Vagina (tissue), 2 donors: Measurements from ENCODE around the gene DYNC1I1. TPM values are rescaled to one million over a fixed set of nuclear protein-coding genes. Genes with fewer than 3 reads are reported as not detected.

Source experiments
- DNase-seq, 2 donors: peaks; one replicate each; pipeline ENCODE4 v3.0.0-alpha.2; 2017; ENCODE audit errors: extremely low spot score in 2 of 2
- H3K27ac ChIP-seq: fragments of 200-600 bp; sonication (generic); one replicate; pipeline ENCODE4 v1.5.1; 2019
- H3K27me3 ChIP-seq: fragments of 200-600 bp; sonication (generic); one replicate; pipeline ENCODE4 v1.5.1; 2019
- H3K36me3 ChIP-seq, 2 donors: fragments of 200-600 bp; sonication (generic); one replicate each; pipeline ENCODE4 v1.5.1; 2017 to 2019
- H3K4me1 ChIP-seq: fragments of 200-600 bp; sonication (generic); one replicate; pipeline ENCODE4 v1.5.1; 2019
- H3K4me3 ChIP-seq, 2 donors: fragments of 200-600 bp; sonication (generic); 1 replicate in 1 of 2; 2 replicates in 1 of 2; pipeline ENCODE4 v1.5.1; 2016 to 2019
- H3K9me3 ChIP-seq: fragments of 200-600 bp; sonication (generic); one replicate; pipeline ENCODE4 v1.5.1; 2019
- CTCF ChIP-seq, 3 experiments: fragments of 450-650 bp in 2 of 3; fragments of 200-600 bp in 1 of 3; sonication (generic) in 1 of 3; IDR thresholded peaks; one replicate each; pipeline ENCODE4 v1.5.1; 2017 to 2019; ENCODE audit warnings: antibody characterized with exemption in 3 of 3, mild to moderate bottlenecking in 2 of 3, moderate library complexity in 2 of 3
- POLR2A ChIP-seq, 2 donors: fragments of 450-650 bp; IDR thresholded peaks; one replicate each; pipeline ENCODE4 v1.6.1; 2017; ENCODE audit warnings: antibody characterized with exemption in 2 of 2, mild to moderate bottlenecking in 2 of 2, moderate library complexity in 2 of 2
- POLR2AphosphoS5 ChIP-seq, 2 donors: sonication (generic); formaldehyde crosslinking; IDR thresholded peaks; one replicate each; pipeline ENCODE4 v1.9.0; 2017; ENCODE audit warnings: antibody characterized with exemption in 2 of 2, mild to moderate bottlenecking in 2 of 2, low read depth in 1 of 2; ENCODE audit not compliant: insufficient read depth in 1 of 2
- intact Hi-C: fragments of 100-400 bp; cut with DNase I; formaldehyde crosslinking; loops from one replicate; pipeline ENCODE4 v1.15.1; 2023
- total RNA-seq: library from RNA; depleted of rRNA; stranded (reverse); fragments of >200 nt; gene quantifications from one replicate; pipeline ENCODE4 v1.2.3, GENCODE V29; 2016

The DYNC1I1 gene
- total RNA-seq, 1 donor from 2014 or later: 12.0 TPM

DNA sequence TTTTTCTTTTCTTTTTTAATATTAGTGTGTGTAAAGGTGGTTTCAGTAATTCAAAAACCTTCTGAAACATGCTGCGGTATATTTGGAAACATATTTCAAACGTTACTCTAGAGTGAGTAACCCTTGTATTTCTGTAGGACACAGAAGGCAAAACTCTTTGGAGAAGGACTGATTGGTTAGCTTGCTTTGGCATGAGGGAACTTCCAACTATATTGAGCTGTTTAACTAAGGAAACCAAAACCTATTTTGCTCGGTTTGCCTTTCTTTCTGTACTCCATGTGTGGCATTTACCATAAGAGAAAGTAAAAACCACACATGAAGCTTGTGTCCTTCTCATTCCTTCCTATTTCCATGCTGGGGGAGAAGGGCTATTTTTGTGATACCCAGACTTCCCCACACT lies 149.8 kb downstream of the DYNC1I1 start:
- TF ChIP-seq POLR2A (IDR thresholded peaks at IDR 0.05) (no peak), CTCF (IDR thresholded peaks at IDR 0.05) (no peak), POLR2AphosphoS5 (IDR thresholded peaks at IDR 0.05; ENCODE audit: insufficient read depth in 1 of 2, low read depth in 1 of 2) (no peak)
- intact Hi-C loops: no loop called here

GRCh38 chr7:95925236-95925635 lies 152.9 kb downstream of the DYNC1I1 start:
- no peaks in the 10 kb centered on the region for H3K36me3 ChIP-seq
- DNase-seq: no peak
- TF ChIP-seq CTCF (IDR thresholded peaks at IDR 0.05) (no peak), POLR2AphosphoS5 (IDR thresholded peaks at IDR 0.05; ENCODE audit: insufficient read depth in 1 of 2, low read depth in 1 of 2) (no peak), POLR2A (IDR thresholded peaks at IDR 0.05) (no peak)

More for the DNA sequence above, 149.8 kb downstream of the DYNC1I1 start:
- no peaks in the 10 kb centered on the region for H3K27me3 ChIP-seq
- no peak overlapping the region for H3K4me3 ChIP-seq
- no peaks in the 10 kb centered on the region for H3K9me3 ChIP-seq
- no peaks in the 10 kb centered on the region for H3K36me3 ChIP-seq
- no peak for DNase-seq
- no peak overlapping the region for H3K27ac ChIP-seq
- no peaks in the 10 kb centered on the region for H3K4me1 ChIP-seq

DNA sequence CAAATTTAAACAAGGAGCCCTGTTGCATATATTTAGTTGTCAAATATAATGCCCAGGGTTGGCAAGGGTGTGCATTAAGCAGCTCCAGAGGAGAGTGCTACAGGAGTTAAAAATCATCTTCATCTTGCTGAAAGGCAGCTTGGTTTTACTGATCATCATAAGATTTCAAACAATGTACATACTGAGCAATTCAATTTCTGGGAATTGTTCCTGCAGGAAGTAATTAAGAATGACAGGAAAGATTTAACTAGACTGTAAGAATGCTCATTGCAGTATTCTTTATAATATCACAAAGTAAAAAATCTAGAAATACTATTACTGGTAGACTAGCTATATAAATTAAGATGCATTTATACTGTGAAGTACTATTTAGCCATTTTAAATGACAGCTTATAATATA lies 153.6 kb downstream of the DYNC1I1 start:
- H3K9me3 ChIP-seq: no peaks in the 10 kb centered on the region
- H3K36me3 ChIP-seq: no peaks in the 10 kb centered on the region
- H3K4me3 ChIP-seq: no peak overlapping the region
- H3K27me3 ChIP-seq: no peaks in the 10 kb centered on the region
- H3K4me1 ChIP-seq: no peaks in the 10 kb centered on the region
- H3K27ac ChIP-seq: no peak overlapping the region
- DNase-seq: no peak
- intact Hi-C loops: no loop called here
- no peak for TF ChIP-seq POLR2A (IDR thresholded peaks at IDR 0.05)
- no peak for TF ChIP-seq POLR2AphosphoS5 (IDR thresholded peaks at IDR 0.05; ENCODE audit: insufficient read depth in 1 of 2, low read depth in 1 of 2)
- TF ChIP-seq CTCF (IDR thresholded peaks at IDR 0.05): no peak

More at GRCh38 chr7:95925236-95925635, 152.9 kb downstream of the DYNC1I1 start:
- no peaks in the 10 kb centered on the region for H3K27me3 ChIP-seq
- intact Hi-C loops: no loop called here
- no peak overlapping the region for H3K27ac ChIP-seq
- no peak overlapping the region for H3K4me3 ChIP-seq
- no peaks in the 10 kb centered on the region for H3K9me3 ChIP-seq
- no peaks in the 10 kb centered on the region for H3K4me1 ChIP-seq

DNA sequence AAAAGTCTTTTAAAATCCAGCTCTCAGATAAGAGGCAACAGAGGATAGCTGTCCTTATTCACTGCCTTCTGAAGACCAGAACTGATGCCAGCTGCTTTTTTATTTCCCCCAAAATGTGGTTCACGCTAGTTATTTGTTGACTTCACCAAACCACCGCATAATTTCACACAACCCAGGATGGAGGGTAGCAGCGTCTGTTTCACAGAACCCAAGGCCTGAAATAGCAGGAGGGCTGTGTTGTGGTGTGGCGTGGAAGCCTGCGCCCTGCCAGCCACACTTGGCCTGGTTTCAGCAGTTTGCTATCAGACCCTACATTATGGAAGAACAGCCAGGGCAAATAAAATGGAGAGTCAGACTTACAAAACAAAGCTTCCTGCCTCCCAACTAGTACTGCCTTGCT lies 155.4 kb downstream of the DYNC1I1 start:
- H3K27ac ChIP-seq: no peak overlapping the region
- TF ChIP-seq POLR2AphosphoS5 (IDR thresholded peaks at IDR 0.05; ENCODE audit: insufficient read depth in 1 of 2, low read depth in 1 of 2) (no peak), CTCF (IDR thresholded peaks at IDR 0.05) (no peak), POLR2A (IDR thresholded peaks at IDR 0.05) (no peak)
- DNase-seq: no peak
- H3K27me3 ChIP-seq: no peaks in the 10 kb centered on the region
- H3K36me3 ChIP-seq: no peaks in the 10 kb centered on the region
- no peaks in the 10 kb centered on the region for H3K4me1 ChIP-seq
- H3K4me3 ChIP-seq: no peak overlapping the region
- no peaks in the 10 kb centered on the region for H3K9me3 ChIP-seq
- intact Hi-C loops: no loop called here

DNA sequence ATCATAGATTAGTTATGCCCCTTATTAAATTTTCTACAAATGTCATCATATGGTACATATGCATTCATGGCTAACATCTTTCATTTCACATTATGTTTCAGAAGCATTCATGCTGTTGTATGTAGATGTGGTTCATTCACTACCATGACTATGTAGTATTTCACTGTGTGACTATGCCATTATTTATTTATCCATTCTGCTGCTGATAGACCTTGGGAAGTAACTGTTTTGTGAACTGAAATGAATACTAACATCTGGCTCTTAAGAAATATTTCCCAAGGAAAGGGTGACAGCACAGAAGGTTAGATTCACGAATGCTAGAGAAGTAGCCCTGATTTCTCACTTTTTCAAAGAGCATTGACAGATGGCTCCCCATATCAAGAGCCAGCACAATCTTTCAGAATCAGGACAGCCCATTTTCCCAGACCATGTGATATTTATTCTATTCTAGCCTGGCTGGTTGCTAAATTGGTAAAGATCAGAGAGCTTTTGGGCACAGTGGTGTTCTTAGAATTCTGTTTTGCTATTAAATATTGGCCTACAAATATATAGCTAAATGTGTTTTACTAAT lies 157.4 kb downstream of the DYNC1I1 start:
- Histone ChIP-seq H3K4me1 (no peaks in the 10 kb centered on the region), H3K9me3 (no peaks in the 10 kb centered on the region), H3K27me3 (no peaks in the 10 kb centered on the region), H3K4me3 (no peak overlapping the region), H3K27ac (no peak overlapping the region), H3K36me3 (no peaks in the 10 kb centered on the region)
- no peak for DNase-seq
- intact Hi-C loops: no loop called here
- TF ChIP-seq POLR2A (IDR thresholded peaks at IDR 0.05) (no peak), CTCF (IDR thresholded peaks at IDR 0.05) (no peak), POLR2AphosphoS5 (IDR thresholded peaks at IDR 0.05; ENCODE audit: insufficient read depth in 1 of 2, low read depth in 1 of 2) (no peak)
